HCT116 (cell line): Measurements from ENCODE around the gene YIPF2. TPM values are rescaled to one million over a fixed set of nuclear protein-coding genes. Genes with fewer than 3 reads are reported as not detected.

Source experiments
- ATAC-seq: fragments of 200-7000 bp; cut with Tn5 transposase; 2 replicates; pipeline ENCODE4 v1.9.1; 2020; ENCODE audit warnings: mild to moderate bottlenecking, moderate library complexity
- BruUV-seq: library from RNA; stranded (reverse); fragments of 400-500 nt; replicated peaks from 2 replicates; lab custom pipeline; 2021; lab: Mats Ljungman, UMichigan
- CTCF ChIA-PET: fragments of 300-600 bp; sonication (Branson Sonifier 250); formaldehyde crosslinking; loops from one replicate; lab custom pipeline; 2021; ENCODE audit warnings: antibody characterized with exemption; lab: Charles Lee
- POLR2A ChIA-PET: fragments of 300-600, 350-600 bp; sonication (Branson Sonifier 250); formaldehyde crosslinking; loops from one replicate; lab custom pipeline; 2021; ENCODE audit warnings: antibody characterized with exemption; lab: Charles Lee
- RAD21 ChIA-PET, 2 experiments: fragments of 300-600 bp; sonication (Branson Sonifier 250); formaldehyde crosslinking; loops; one replicate each; lab custom pipeline; 2023; ENCODE audit warnings: low total read pairs in 2 of 2; ENCODE audit not compliant: uncharacterized antibody in 2 of 2, unreplicated experiment in 2 of 2, low non-redundant PET in 1 of 2; lab: Charles Lee
- DNase-seq: peaks from one replicate; pipeline ENCODE4 v3.0.0-alpha.2; 2010; ENCODE audit warnings: low read depth, low spot score
- H2AFZ ChIP-seq: fragments of 200-600 bp; shearing (Covaris generic), sonication (generic); 2 replicates; pipeline ENCODE4 v1.6.1; 2017; ENCODE audit warnings: low read depth, mixed run types, mixed read lengths, antibody characterized with exemption, low read length; ENCODE audit not compliant: poor library complexity, severe bottlenecking
- H3K27ac ChIP-seq: 2 replicates; pipeline ENCODE4 v1.5.1; 2012; ENCODE audit warnings: low read depth, low read length
- H3K27me3 ChIP-seq: fragments of 200-600 bp; sonication (generic); 2 replicates; pipeline ENCODE4 v1.6.1; 2016; ENCODE audit warnings: mixed run types, low read length, mixed read lengths; ENCODE audit not compliant: insufficient read depth
- H3K36me3 ChIP-seq, 2 experiments: fragments of 200-500 bp in 1 of 2; fragments of 200-600 bp in 1 of 2; sonication (Bioruptor generic) in 1 of 2; sonication (generic) in 1 of 2; 2 replicates each; pipeline versions ENCODE4 v1.5.1 to v1.6.1; 2014 to 2016; ENCODE audit warnings: low read length in 2 of 2, inconsistent platforms in 1 of 2, mixed read lengths in 1 of 2, mixed run types in 1 of 2; ENCODE audit not compliant: insufficient read depth in 2 of 2, control insufficient read depth in 1 of 2
- H3K4me1 ChIP-seq, 2 experiments: fragments of 200-600 bp in 1 of 2; sonication (generic) in 1 of 2; 2 replicates each; pipeline versions ENCODE4 v1.5.1 to v1.6.1; 2012 to 2017; ENCODE audit warnings: low read length in 2 of 2, inconsistent platforms in 1 of 2, mild to moderate bottlenecking in 1 of 2, mixed read lengths in 1 of 2, mixed run types in 1 of 2, moderate library complexity in 1 of 2; ENCODE audit not compliant: insufficient read depth in 2 of 2, control insufficient read depth in 1 of 2
- H3K4me2 ChIP-seq: fragments of 200-600 bp; sonication (generic); 2 replicates; pipeline ENCODE4 v1.6.1; 2017; ENCODE audit warnings: mixed run types, low read length, mixed read lengths
- H3K4me3 ChIP-seq, 2 experiments: fragments of 200-600 bp in 1 of 2; sonication (generic) in 1 of 2; replicated peaks in 1 of 2; 2 replicates each; pipeline ENCODE4 v1.5.1; 2011 to 2016; ENCODE audit warnings: low read length in 2 of 2, control low read depth in 1 of 2, low read depth in 1 of 2, mild to moderate bottlenecking in 1 of 2, mixed read lengths in 1 of 2, mixed run types in 1 of 2
- H3K79me2 ChIP-seq: fragments of 200-600 bp; sonication (generic); 2 replicates; pipeline ENCODE4 v1.6.1; 2017; ENCODE audit warnings: mild to moderate bottlenecking, mixed run types, low read length, moderate library complexity, mixed read lengths; ENCODE audit not compliant: insufficient read depth
- H3K9ac ChIP-seq: fragments of 200-600 bp; sonication (generic); 2 replicates; pipeline ENCODE4 v1.6.1; 2016; ENCODE audit warnings: low read length, mixed read lengths
- H3K9me2 ChIP-seq: fragments of 200-600 bp; sonication (generic), shearing (Covaris generic); 2 replicates; pipeline ENCODE4 v1.6.1; 2017; ENCODE audit warnings: mixed run types, mild to moderate bottlenecking, moderate library complexity; ENCODE audit not compliant: insufficient read depth
- H3K9me3 ChIP-seq, 2 experiments: fragments of 200-500 bp in 1 of 2; fragments of 200-600 bp in 1 of 2; sonication (Bioruptor generic) in 1 of 2; sonication (generic) in 1 of 2; 2 replicates each; pipeline ENCODE4 v1.6.1; 2014 to 2017; ENCODE audit warnings: low read length in 2 of 2, mixed read lengths in 2 of 2, inconsistent platforms in 1 of 2, low read depth in 1 of 2, mild to moderate bottlenecking in 1 of 2, mixed run types in 1 of 2, moderate library complexity in 1 of 2; ENCODE audit not compliant: control insufficient read depth in 1 of 2, insufficient read depth in 1 of 2
- H4K20me1 ChIP-seq: fragments of 200-600 bp; sonication (generic), shearing (Covaris generic); 2 replicates; pipeline ENCODE4 v1.6.1; 2017; ENCODE audit warnings: mixed run types, mild to moderate bottlenecking, moderate library complexity; ENCODE audit not compliant: insufficient read depth
- EZH2phosphoT487 ChIP-seq: fragments of 200-600 bp; IDR thresholded peaks from 2 replicates; pipeline ENCODE4 v1.6.1; 2018; ENCODE audit warnings: antibody characterized with exemption, borderline replicate concordance
- MAX ChIP-seq: IDR thresholded peaks from 2 replicates; pipeline ENCODE4 v1.6.1; 2012
- SP1 ChIP-seq: IDR thresholded peaks from 2 replicates; pipeline ENCODE4 v1.6.1; 2012; ENCODE audit warnings: low read depth
- SRF ChIP-seq: IDR thresholded peaks from 2 replicates; pipeline ENCODE4 v1.6.1; 2012; ENCODE audit warnings: low read depth
- intact Hi-C: fragments of 100-400 bp; cut with micrococcal nuclease; formaldehyde crosslinking; loops from 2 replicates; pipeline ENCODE4 v1.10.0; 2022
- total RNA-seq: library from RNA; stranded (reverse); gene quantifications from one replicate; pipeline ENCODE4 v1.2.1, GENCODE V29; 2021; ENCODE audit not compliant: unreplicated experiment

The YIPF2 gene
- total RNA-seq, 1 experiment from 2014 or later: 44.7 TPM

DNA sequence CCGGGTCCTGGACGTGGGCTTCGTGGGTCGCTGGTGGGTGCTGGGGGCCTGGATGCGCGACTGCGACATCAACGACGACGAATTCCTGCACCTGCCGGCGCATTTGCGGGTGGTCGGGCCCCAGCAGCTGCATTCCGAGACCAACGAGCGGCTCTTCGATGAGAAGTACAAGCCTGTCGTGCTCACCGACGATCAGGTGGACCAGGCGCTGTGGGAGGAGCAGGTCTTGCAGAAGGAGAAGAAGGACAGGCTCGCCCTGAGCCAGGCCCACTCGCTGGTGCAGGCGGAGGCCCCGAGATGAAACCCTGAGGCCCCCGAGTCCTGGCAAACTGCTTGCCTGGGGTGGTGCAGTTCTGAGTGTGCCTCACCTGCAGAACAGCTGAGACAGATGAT lies 959 bp upstream of the YIPF2 start:
- no peaks in the 10 kb centered on the region for H3K9me2 ChIP-seq
- H3K4me3 ChIP-seq: peak overlapping the region; percentile 89 to 96
- peaks cover 45% of the 10 kb centered on the region for H3K79me2 ChIP-seq
- BruUV-seq: no TSS peak
- ChIA-PET CTCF (interaction anchor here (1.6 kb wide), 1 partner anchor 12 kb away, joined by 6 read pairs; no protein-coding TSS in a partner anchor), POLR2A (no interaction called here), RAD21 (no interaction called here)
- H4K20me1 ChIP-seq: no peaks in the 10 kb centered on the region
- H3K4me2 ChIP-seq: peak overlapping the region; percentile 94
- peaks cover 0 to 5% of the 10 kb centered on the region in 2 experiments; a peak in 1 of 4 replicates for H3K36me3 ChIP-seq
- H2AFZ ChIP-seq: no peak overlapping the region
- H3K27me3 ChIP-seq: no peaks in the 10 kb centered on the region
- peak overlapping the region; percentile 75 for H3K27ac ChIP-seq
- H3K4me1 ChIP-seq: peaks cover 20 to 29% of the 10 kb centered on the region in 2 experiments
- ATAC-seq: no peak
- intact Hi-C loops: no loop called here
- no peak for DNase-seq
- H3K9me3 ChIP-seq: no peaks in the 10 kb centered on the region
- no peak for TF ChIP-seq SP1
- no peak for TF ChIP-seq SRF
- H3K9ac ChIP-seq: peak overlapping the region; percentile 81

- no peaks in the 10 kb centered on the region for H3K9me3 ChIP-seq
- TF ChIP-seq MAX (peak; percentile 19; the same call in 1 of the 2 replicates), EZH2phosphoT487 (no peak)
- H2AFZ ChIP-seq: no peak overlapping the region
- RAD21 ChIA-PET: no interaction called here
- no peaks in the 10 kb centered on the region for H3K9me2 ChIP-seq
- peaks cover 43% of the 10 kb centered on the region for H3K79me2 ChIP-seq
- peak overlapping the region; percentile 89 to 96 for H3K4me3 ChIP-seq
- peaks cover 20 to 29% of the 10 kb centered on the region in 2 experiments for H3K4me1 ChIP-seq
- BruUV-seq: TSS peak; percentile 59
- ATAC-seq (peak; percentile 32), DNase-seq (no peak)
- CTCF ChIA-PET: interaction anchor here (1.3 kb wide), 1 partner anchor 63 kb away, joined by 3 read pairs; no protein-coding TSS in a partner anchor
- H3K4me2 ChIP-seq: peak overlapping the region; percentile 94
- intact Hi-C loops: no loop called here
- peak overlapping the region; percentile 81 for H3K9ac ChIP-seq
- H3K27me3 ChIP-seq: no peaks in the 10 kb centered on the region
- H4K20me1 ChIP-seq: no peaks in the 10 kb centered on the region
- H3K36me3 ChIP-seq: peaks cover 5 to 10% of the 10 kb centered on the region in 2 experiments; a peak in 3 of 4 replicates
- POLR2A ChIA-PET: no interaction called here
- H3K27ac ChIP-seq: peak overlapping the region; percentile 70
Observed at GRCh38 chr19:10927730-10928562, 493 bp downstream of the YIPF2 start.
